Measurements from ENCODE around the gene ESRRA.

ESRRA gene

GRCh38 chr11:64275841-64276240 lies 29.5 kb upstream of the ESRRA start:
- Histone ChIP-seq H3K4me3 (no peak overlapping the region), H3K27ac (no peak overlapping the region)
- DNase-seq (ENCODE audit: low spot score), result no peak
- no peak for TF ChIP-seq CTCF (IDR thresholded peaks at IDR 0.05)

- Histone ChIP-seq H3K27ac (no peak overlapping the region), H3K4me3 (no peak overlapping the region)
- TF ChIP-seq CTCF (IDR thresholded peaks at IDR 0.05), result no peak
- no peak for DNase-seq (ENCODE audit: low spot score)
These were observed 28.5 kb upstream of the ESRRA start for GRCh38 chr11:64276653-64277431.

- DNase-seq (ENCODE audit: low spot score), result no peak
These were observed 26.6 kb upstream of the ESRRA start for GRCh38 chr11:64278576-64279190.

DNA sequence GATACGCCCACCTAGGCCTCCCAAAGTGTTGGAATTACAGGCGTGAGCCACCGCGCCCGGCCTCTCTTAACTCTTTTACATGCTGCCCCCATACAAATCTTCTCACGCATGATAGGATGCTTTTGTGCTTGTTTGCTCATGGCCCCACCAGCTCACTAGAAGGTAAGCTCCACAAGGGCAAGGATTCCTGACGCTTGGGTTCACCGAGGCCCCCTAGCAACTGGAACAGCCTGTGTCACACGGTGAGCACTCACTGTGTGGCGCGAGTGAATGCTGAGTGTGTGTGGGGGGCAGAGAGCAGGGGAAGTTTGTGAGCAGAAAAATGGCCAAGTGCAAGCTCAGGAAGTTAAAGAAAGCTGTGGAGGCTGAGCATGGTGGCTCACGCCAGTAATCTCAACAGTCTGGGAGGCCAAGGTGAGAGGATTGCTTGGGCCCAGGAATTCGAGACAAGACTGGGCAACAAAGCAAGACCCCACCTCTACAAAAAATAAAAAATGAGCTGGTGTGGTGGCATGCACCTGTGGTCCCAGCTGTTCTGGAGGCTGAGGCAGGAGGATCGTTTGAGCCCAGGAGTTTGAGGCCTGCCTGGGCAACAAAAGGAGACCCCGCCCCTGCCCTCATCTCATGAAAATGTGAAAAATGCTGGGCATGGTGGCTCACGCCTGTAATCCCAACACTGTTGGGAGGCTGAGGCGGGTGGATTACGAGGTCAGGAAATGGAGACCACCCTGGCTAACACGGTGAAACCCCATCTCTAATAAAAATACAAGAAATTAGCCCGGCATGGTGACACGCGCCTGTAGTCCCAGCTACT lies 23.2 kb upstream of the ESRRA start:
- no peak for TF ChIP-seq CTCF (IDR thresholded peaks at IDR 0.05)
- DNase-seq (ENCODE audit: low spot score), result no peak
- no peak overlapping the region for H3K4me3 ChIP-seq
- no peak overlapping the region for H3K27ac ChIP-seq

More at GRCh38 chr11:64278576-64279190, 26.6 kb upstream of the ESRRA start:
- no peak for TF ChIP-seq CTCF (IDR thresholded peaks at IDR 0.05)
- no peak overlapping the region for H3K4me3 ChIP-seq
- no peak overlapping the region for H3K27ac ChIP-seq

DNA sequence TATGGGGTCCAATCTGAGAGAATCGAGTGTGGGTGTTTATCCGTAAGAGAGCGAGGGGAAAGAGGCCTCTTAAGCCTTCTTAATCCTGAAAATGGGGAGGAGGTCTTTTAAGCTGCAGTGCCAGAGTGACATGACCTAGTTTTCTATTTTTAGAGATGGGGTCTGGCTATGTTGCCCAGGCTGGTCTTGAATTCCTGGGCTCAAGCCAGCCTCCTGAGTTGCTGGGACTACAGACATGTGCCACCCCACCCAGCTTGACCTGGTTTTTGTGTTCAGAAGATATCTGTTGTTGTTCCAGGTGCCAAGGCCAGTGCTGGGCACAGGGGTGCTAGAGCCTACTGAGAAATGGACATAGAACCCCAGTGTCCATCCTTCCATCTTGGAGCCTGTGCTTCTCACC lies 22.2 kb upstream of the ESRRA start:
- no peak for TF ChIP-seq CTCF (IDR thresholded peaks at IDR 0.05)
- no peak for DNase-seq (ENCODE audit: low spot score)
- Histone ChIP-seq H3K4me3 (no peak overlapping the region), H3K27ac (no peak overlapping the region)

DNA sequence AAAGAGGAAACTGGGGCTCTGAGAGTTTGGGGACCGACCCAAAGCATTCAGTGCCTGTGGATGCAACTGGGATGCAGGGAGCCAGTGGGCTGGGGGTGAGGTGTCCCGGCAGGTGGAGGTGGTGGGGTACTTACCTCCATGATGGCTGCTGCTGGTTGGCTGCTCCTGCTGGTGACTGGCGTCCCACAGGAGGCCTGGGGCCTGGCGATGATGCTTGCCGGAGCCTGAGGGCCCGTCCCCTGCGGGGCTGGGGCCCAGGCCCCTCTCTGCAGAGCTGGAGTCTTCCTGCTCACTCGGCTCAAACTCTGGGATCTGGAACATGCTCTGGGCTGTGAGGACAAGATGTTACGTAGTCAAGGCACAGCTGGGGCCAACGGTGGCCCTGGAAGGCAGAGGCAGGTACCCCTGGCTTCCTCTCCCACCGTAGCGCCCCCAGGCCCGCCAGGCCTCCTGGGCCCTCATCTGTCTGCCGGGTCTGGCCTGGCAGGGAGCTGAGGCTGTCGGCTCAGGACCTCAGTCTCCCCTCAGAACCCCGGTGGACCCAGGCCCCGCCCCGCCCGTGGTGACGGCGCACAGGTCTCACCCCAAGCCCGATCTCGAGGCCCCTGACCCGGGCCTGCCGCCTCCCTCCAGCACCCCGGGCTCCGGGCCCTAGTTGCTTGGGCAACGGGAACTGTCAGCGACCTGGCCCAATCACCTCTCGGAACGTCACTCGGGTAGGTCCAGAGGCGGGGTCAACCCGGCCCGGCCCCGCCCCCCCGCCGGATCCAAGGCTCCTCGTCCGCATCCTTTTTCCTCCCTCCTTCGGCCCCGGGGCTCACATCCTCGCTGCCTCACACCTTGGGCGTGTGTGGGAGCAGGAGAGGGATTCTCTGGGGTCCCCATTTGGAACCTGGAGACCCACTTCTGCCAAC lies 21.0 kb upstream of the ESRRA start, which contains the start of gene BAD:
Gene BAD (minus strand): TSS at position 618 of the 914 bp plus-strand sequence. CDS start 297 bp downstream, at position 321.
- peak within 1 kb of the TSS; percentile 89 to 97 for H3K27ac ChIP-seq
- no peak for TF ChIP-seq CTCF (IDR thresholded peaks at IDR 0.05)
- peak; percentile 95 for DNase-seq (ENCODE audit: low spot score)
- peak within 1 kb of the TSS; percentile 84 for H3K4me3 ChIP-seq
